Ishikawa (cell line): ENCODE results near the gene GOSR1.

Experiments
- CEBPB ChIP-seq: IDR thresholded peaks from 2 replicates; pipeline ENCODE4 v1.6.1; 2012
- CREB1 ChIP-seq: IDR thresholded peaks from 2 replicates; pipeline ENCODE4 v1.6.1; 2012; ENCODE audit warnings: low read depth
- EGR1 ChIP-seq: IDR thresholded peaks from 2 replicates; pipeline ENCODE4 v1.6.1; 2012
- EP300 ChIP-seq: IDR thresholded peaks from 2 replicates; pipeline ENCODE4 v1.6.1; 2012; ENCODE audit warnings: borderline replicate concordance
- FOXM1 ChIP-seq: IDR thresholded peaks from 2 replicates; pipeline ENCODE4 v1.6.1; 2012; ENCODE audit warnings: low read depth, borderline replicate concordance
- MAX ChIP-seq: IDR thresholded peaks from 2 replicates; pipeline ENCODE4 v1.6.1; 2012
- NFIC ChIP-seq: IDR thresholded peaks from 2 replicates; pipeline ENCODE4 v1.6.1; 2012
- RAD21 ChIP-seq: IDR thresholded peaks from 2 replicates; pipeline ENCODE4 v1.6.1; 2012; ENCODE audit warnings: low read depth
- REST ChIP-seq: IDR thresholded peaks from 2 replicates; pipeline ENCODE4 v1.6.1; 2012; ENCODE audit warnings: low read depth, mild to moderate bottlenecking
- TAF1 ChIP-seq: IDR thresholded peaks from 2 replicates; pipeline ENCODE4 v1.6.1; 2012; ENCODE audit warnings: low read depth, mild to moderate bottlenecking
- TCF12 ChIP-seq: IDR thresholded peaks from 2 replicates; pipeline ENCODE4 v1.6.1; 2012; ENCODE audit warnings: low read depth
- TEAD4 ChIP-seq: IDR thresholded peaks from 2 replicates; pipeline ENCODE4 v1.6.1; 2012
- USF1 ChIP-seq: IDR thresholded peaks from 2 replicates; pipeline ENCODE4 v1.6.1; 2012
- YY1 ChIP-seq: IDR thresholded peaks from 2 replicates; pipeline ENCODE4 v1.6.1; 2012; ENCODE audit warnings: low read depth
- ZBTB7A ChIP-seq: IDR thresholded peaks from 2 replicates; pipeline ENCODE4 v1.6.1; 2012; ENCODE audit warnings: low read depth

Gene GOSR1

GRCh38 chr17:30477083-30477773, at the start of gene GOSR1:
GOSR1 (plus strand) TSS chr17:30477408; CDS start chr17:30477434, 26 bp downstream.
- TF ChIP-seq REST (peak; percentile 9; the same call in 1 of the 2 replicates), YY1 (peak; percentile 98), EGR1 (no peak), CREB1 (peak; percentile 67), EP300 (no peak), ZBTB7A (no peak; the same call in 1 of the 2 replicates), NFIC (no peak), TEAD4 (no peak), TCF12 (peak; percentile 62), CEBPB (no peak), FOXM1 (no peak), USF1 (peak; percentile 35; the same call in 1 of the 2 replicates), MAX (peak; percentile 82), RAD21 (peak; percentile 39), TAF1 (peak; percentile 100)

- TF ChIP-seq CEBPB (no peak), FOXM1 (no peak), USF1 (no peak), REST (no peak), RAD21 (no peak), TCF12 (no peak), MAX (no peak), TAF1 (no peak), ZBTB7A (no peak), TEAD4 (no peak), YY1 (no peak), NFIC (no peak), CREB1 (no peak), EP300 (no peak), EGR1 (no peak)
These were observed 49.6 kb upstream of the GOSR1 start for GRCh38 chr17:30427611-30428010.

GRCh38 chr17:30429155-30429554, 48.1 kb upstream of the GOSR1 start:
- TF ChIP-seq EGR1 = no peak
- no peak for TF ChIP-seq RAD21
- TF ChIP-seq TCF12 = no peak
- no peak for TF ChIP-seq YY1
- no peak for TF ChIP-seq FOXM1
- TF ChIP-seq TAF1 = no peak
- no peak for TF ChIP-seq TEAD4
- no peak for TF ChIP-seq USF1
- TF ChIP-seq MAX = no peak
- no peak for TF ChIP-seq CEBPB
- no peak for TF ChIP-seq NFIC

- peak; percentile 39; the same call in 1 of the 2 replicates for TF ChIP-seq NFIC
- no peak for TF ChIP-seq CREB1
These were observed 43.7 kb upstream of the GOSR1 start for GRCh38 chr17:30433514-30433913.

- TF ChIP-seq NFIC (no peak), EGR1 (no peak), CREB1 (no peak), RAD21 (no peak), FOXM1 (no peak), ZBTB7A (no peak), TEAD4 (no peak), USF1 (no peak), YY1 (no peak), TAF1 (no peak), REST (no peak), CEBPB (no peak), EP300 (no peak), MAX (no peak)
These were observed 40.5 kb upstream of the GOSR1 start for GRCh38 chr17:30436729-30437128.
